ENCODE data around the gene PREB. TPM values are rescaled to one million over a fixed set of nuclear protein-coding genes. Genes with fewer than 3 reads are reported as not detected.
A peak's percentile ranks its signal among the peaks of the same experiment; 100 is the strongest.

The PREB gene
- total RNA-seq, 6 experiments from 2014 or later, result 27.1 to 102 (median 59.2) TPM

GRCh38 chr2:27095427-27095744 lies 39.0 kb downstream of the PREB start:
- no peak for DNase-seq

GRCh38 chr2:27094353-27094984 lies 40.0 kb downstream of the PREB start:
- DNase-seq (no peak), ATAC-seq (peak in 1 of 4 donors; percentile 2)
- H3K4me3 ChIP-seq, result peak overlapping the region in 2 of 3 donors; percentile 41 to 45
- peaks cover 0 to 24% (median 12%) of the 10 kb centered on the region in 4 donors for H3K36me3 ChIP-seq
- no peaks in the 10 kb centered on the region for H3K9me3 ChIP-seq
- TF ChIP-seq, protein P1, sequence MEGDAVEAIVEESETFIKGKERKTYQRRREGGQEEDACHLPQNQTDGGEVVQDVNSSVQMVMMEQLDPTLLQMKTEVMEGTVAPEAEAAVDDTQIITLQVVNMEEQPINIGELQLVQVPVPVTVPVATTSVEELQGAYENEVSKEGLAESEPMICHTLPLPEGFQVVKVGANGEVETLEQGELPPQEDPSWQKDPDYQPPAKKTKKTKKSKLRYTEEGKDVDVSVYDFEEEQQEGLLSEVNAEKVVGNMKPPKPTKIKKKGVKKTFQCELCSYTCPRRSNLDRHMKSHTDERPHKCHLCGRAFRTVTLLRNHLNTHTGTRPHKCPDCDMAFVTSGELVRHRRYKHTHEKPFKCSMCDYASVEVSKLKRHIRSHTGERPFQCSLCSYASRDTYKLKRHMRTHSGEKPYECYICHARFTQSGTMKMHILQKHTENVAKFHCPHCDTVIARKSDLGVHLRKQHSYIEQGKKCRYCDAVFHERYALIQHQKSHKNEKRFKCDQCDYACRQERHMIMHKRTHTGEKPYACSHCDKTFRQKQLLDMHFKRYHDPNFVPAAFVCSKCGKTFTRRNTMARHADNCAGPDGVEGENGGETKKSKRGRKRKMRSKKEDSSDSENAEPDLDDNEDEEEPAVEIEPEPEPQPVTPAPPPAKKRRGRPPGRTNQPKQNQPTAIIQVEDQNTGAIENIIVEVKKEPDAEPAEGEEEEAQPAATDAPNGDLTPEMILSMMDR (IDR thresholded peaks at IDR 0.05), result no peak
- no peak for TF ChIP-seq POLR2A (IDR thresholded peaks at IDR 0.05)
- peak overlapping the region; percentile 52 to 90 (median 78) for H3K27ac ChIP-seq
- intact Hi-C loops (cut with DNase I), result loop anchor here (10.0 kb wide), 3 partner anchors 100 to 200 kb away; partner anchors contain the start of gene DNAJC5G (in 1 of the 2)
- H3K4me1 ChIP-seq, result peaks cover 0 to 70% (median 23%) of the 10 kb centered on the region in 4 donors
- H3K27me3 ChIP-seq, result no peaks in the 10 kb centered on the region
- 65% methylated on average over 12 of the region's 24 CpGs for WGBS (ENCODE audit: insufficient coverage, low coverage, low lambda C conversion rate, missing lambda C conversion rate)

More at GRCh38 chr2:27095427-27095744, 39.0 kb downstream of the PREB start:
- Histone ChIP-seq H3K4me1 (peaks cover 0 to 65% (median 20%) of the 10 kb centered on the region in 4 donors), H3K36me3 (peaks cover 0 to 32% (median 14%) of the 10 kb centered on the region in 4 donors), H3K27me3 (no peaks in the 10 kb centered on the region), H3K4me3 (no peak overlapping the region), H3K27ac (peak overlapping the region; percentile 7 to 90 (median 78)), H3K9me3 (no peaks in the 10 kb centered on the region)
- no peak for TF ChIP-seq POLR2A (IDR thresholded peaks at IDR 0.05)
- TF ChIP-seq, protein P1 (IDR thresholded peaks at IDR 0.05), result no peak
- intact Hi-C loops (cut with DNase I), result loop anchor here (10.0 kb wide), 3 partner anchors 99 to 199 kb away; partner anchors contain the start of gene DNAJC5G (in 1 of the 2)
- 40% methylated on average over 2 of the region's 2 CpGs for WGBS (ENCODE audit: insufficient coverage, low coverage, low lambda C conversion rate, missing lambda C conversion rate)
- no peak for ATAC-seq

DNA sequence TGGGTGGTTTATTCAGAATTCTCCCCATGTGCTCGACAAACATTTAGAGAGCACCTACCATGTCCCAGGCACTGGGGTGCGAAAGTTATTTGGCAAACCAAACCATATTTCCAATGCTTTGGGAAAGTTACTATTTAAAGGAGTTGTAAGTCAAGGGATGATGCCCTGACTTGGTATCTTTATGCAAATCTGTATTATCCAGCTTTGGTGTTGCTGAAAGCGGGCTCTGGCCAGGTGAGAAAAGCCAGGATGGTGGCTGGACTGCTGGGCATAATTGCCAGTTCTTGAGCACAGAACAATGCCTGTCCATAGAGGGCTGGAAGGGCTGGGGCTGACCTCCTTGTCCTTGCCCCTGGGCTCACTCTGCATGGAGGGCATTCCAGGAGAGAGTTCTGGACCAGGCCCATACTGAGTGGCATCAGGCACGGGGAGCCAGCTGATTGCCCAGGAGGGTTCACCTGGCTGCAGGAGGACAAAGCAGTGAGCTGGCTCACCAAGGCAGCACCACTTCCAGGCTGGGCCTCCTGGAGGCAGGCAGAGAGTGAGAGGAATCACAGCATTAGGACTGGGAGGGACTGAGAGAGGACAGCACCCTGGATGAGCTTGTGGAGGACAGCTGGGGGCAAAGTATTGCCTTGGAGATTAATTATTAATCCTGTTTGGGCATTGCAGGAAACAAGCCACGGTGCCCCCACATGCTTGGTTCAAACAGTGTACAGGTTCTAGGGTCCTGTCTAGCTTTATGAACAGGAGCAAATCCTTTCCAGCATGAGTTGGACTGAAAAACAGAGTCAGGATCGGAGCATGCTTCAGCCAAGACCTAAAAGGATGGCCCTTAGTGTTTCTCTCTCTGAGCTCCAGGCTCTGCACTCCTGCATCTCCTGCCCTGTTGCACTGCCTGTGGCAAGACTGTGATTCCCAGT lies 40.7 kb downstream of the PREB start:
- intact Hi-C loops (cut with DNase I), result loop anchor here (10.0 kb wide), 3 partner anchors 101 to 201 kb away; partner anchors contain the start of gene DNAJC5G (in 1 of the 2)
- WGBS (ENCODE audit: insufficient coverage, low coverage, low lambda C conversion rate, missing lambda C conversion rate), result 23% methylated on average over 4 of the region's 6 CpGs
- H3K4me3 ChIP-seq, result peak overlapping the region; percentile 16 to 45 (median 41)
- no peaks in the 10 kb centered on the region for H3K9me3 ChIP-seq
- H3K27ac ChIP-seq, result peak overlapping the region; percentile 52 to 90 (median 78)
- peak; percentile 68 for TF ChIP-seq POLR2A (IDR thresholded peaks at IDR 0.05)
- TF ChIP-seq, protein P1 (IDR thresholded peaks at IDR 0.05), result peak in 1 of 4 donors; percentile 7
- H3K36me3 ChIP-seq, result peaks cover 0 to 16% (median 8%) of the 10 kb centered on the region in 4 donors
- peak; percentile 52 to 74 (median 68) for ATAC-seq
- DNase-seq, result peak; percentile 61 to 95 (median 92)
- H3K4me1 ChIP-seq, result peaks cover 0 to 70% (median 23%) of the 10 kb centered on the region in 4 donors
- no peaks in the 10 kb centered on the region for H3K27me3 ChIP-seq

DNA sequence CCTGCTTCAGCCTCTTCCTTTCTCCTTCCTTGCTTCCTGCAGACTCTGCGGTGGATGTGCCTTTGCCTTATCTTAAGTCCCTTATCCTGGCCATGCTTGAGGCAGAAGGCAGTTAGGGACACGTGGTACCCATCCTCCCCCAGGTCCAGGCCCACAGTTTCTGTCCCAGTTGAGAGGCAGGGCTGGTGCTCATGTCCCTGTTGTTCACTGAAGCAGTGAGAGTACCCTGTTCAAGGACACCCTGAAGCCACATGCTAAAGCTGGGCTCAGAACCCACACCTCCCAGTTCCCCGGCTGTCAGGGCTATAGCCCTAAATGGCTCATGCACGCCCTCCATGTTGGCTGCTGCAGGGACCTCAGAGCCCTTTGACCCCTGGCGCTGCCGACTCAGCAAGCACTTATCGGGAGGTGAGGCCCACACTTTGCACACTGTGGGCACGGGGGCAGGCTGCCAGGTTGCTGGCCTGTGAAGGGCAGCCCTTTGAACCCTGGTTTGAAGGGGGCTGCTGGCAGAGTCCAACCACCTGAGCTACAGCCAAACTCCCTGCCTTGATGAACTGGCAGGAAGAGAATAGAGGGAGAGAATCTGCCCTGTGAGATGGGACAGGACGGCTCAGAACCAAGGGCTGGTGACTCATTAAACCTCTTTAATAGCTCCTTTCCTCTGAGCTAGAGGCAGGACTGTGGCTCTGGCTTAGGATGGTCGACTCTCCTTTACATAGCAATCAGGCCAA lies 41.6 kb downstream of the PREB start:
- intact Hi-C loops (cut with DNase I), result loop anchor here (10.0 kb wide), 3 partner anchors 102 to 202 kb away; partner anchors contain the start of gene DNAJC5G (in 1 of the 2)
- Histone ChIP-seq H3K4me3 (peak overlapping the region; percentile 4 to 45 (median 16)), H3K36me3 (peaks cover 0 to 14% (median 6%) of the 10 kb centered on the region in 4 donors), H3K27me3 (no peaks in the 10 kb centered on the region), H3K9me3 (no peaks in the 10 kb centered on the region), H3K27ac (peak overlapping the region in 2 of 3 donors; percentile 78 to 90), H3K4me1 (peaks cover 0 to 70% (median 23%) of the 10 kb centered on the region in 4 donors)
- WGBS (ENCODE audit: insufficient coverage, low coverage, low lambda C conversion rate, missing lambda C conversion rate), result 44% methylated on average over 8 of the region's 10 CpGs
- TF ChIP-seq, protein P1 (IDR thresholded peaks at IDR 0.05), result no peak
- TF ChIP-seq POLR2A (IDR thresholded peaks at IDR 0.05), result peak; percentile 19
- ATAC-seq, result peak; percentile 53 to 68 (median 57)
- peak; percentile 94 to 98 (median 96) for DNase-seq
